ENCODE results near the gene CSH2.
A peak's percentile ranks its signal among the peaks of the same experiment; 100 is the strongest.
"Not testable (repeated sequence)": the region's sequence is repeated elsewhere in the genome, so short reads cannot be mapped to it uniquely, and the experiment has no call there.

CSH2 gene

GRCh38 chr17:63854709-63855108, 18.8 kb downstream of the CSH2 start:
- DNase-seq (ENCODE audit: low read depth) = no peak

GRCh38 chr17:63853260-63853659, 20.2 kb downstream of the CSH2 start:
- DNase-seq (ENCODE audit: low read depth) = no peak

GRCh38 chr17:63850401-63850800, 23.1 kb downstream of the CSH2 start:
- DNase-seq (ENCODE audit: low read depth) = no peak

GRCh38 chr17:63848834-63849689, 24.4 kb downstream of the CSH2 start:
- peak; percentile 90 for DNase-seq (ENCODE audit: low read depth)

- no peak for DNase-seq (ENCODE audit: low read depth)
These were observed 25.8 kb downstream of the CSH2 start for GRCh38 chr17:63847525-63848249.

GRCh38 chr17:63845509-63845908, 28.0 kb downstream of the CSH2 start:
- DNase-seq (ENCODE audit: low read depth) = no peak

GRCh38 chr17:63843910-63844677, 29.4 kb downstream of the CSH2 start:
- no peak for DNase-seq (ENCODE audit: low read depth)

GRCh38 chr17:63843387-63843888, 30.0 kb downstream of the CSH2 start:
- not testable (repeated sequence) for DNase-seq (ENCODE audit: low read depth)

- peak; percentile 99 for DNase-seq (ENCODE audit: low read depth)
These were observed 30.7 kb downstream of the CSH2 start, which contains the start of gene SMARCD2 for GRCh38 chr17:63842540-63843386. Gene SMARCD2 (minus strand): TSS chr17:63842685. CDS start chr17:63842674, 11 bp downstream.

- peak; percentile 27 for DNase-seq (ENCODE audit: low read depth)
These were observed 31.3 kb downstream of the CSH2 start for GRCh38 chr17:63842173-63842539.

GRCh38 chr17:63841350-63842172, 31.9 kb downstream of the CSH2 start:
- no peak for DNase-seq (ENCODE audit: low read depth)

- no peak for DNase-seq (ENCODE audit: low read depth)
These were observed 32.7 kb downstream of the CSH2 start for GRCh38 chr17:63840591-63841349.

GRCh38 chr17:63838631-63839171, 34.8 kb downstream of the CSH2 start:
- DNase-seq (ENCODE audit: low read depth) = no peak

GRCh38 chr17:63837962-63838600, 35.4 kb downstream of the CSH2 start:
- no peak for DNase-seq (ENCODE audit: low read depth)

- no peak for DNase-seq (ENCODE audit: low read depth)
These were observed 36.0 kb downstream of the CSH2 start for GRCh38 chr17:63837480-63837879.

- DNase-seq (ENCODE audit: low read depth) = no peak
These were observed 36.7 kb downstream of the CSH2 start for GRCh38 chr17:63836811-63837210.

- no peak for DNase-seq (ENCODE audit: low read depth)
These were observed 38.2 kb downstream of the CSH2 start for GRCh38 chr17:63835167-63835720.

- DNase-seq (ENCODE audit: low read depth) = peak; percentile 31
These were observed 38.9 kb downstream of the CSH2 start for GRCh38 chr17:63834431-63835166.

Data from stimulated activated CD8-positive, alpha-beta memory T cell treated with anti-CD3 and anti-CD28 coated beads, Interleukin-12 subunit alpha, Interleukin-12 subunit beta, amount 100 ng/mL, for 4 hours (primary cell).